ENCODE data around the gene KSR1. TPM values are rescaled to one million over a fixed set of nuclear protein-coding genes. Genes with fewer than 3 reads are reported as not detected.

Gene KSR1
- total and polyA plus RNA-seq, 2 of the 8 experiments (the other 6 are each of a cell fraction or from before 2014, with no cell fraction given) = 14.1 to 34.7 TPM

- TF ChIP-seq, protein P1, sequence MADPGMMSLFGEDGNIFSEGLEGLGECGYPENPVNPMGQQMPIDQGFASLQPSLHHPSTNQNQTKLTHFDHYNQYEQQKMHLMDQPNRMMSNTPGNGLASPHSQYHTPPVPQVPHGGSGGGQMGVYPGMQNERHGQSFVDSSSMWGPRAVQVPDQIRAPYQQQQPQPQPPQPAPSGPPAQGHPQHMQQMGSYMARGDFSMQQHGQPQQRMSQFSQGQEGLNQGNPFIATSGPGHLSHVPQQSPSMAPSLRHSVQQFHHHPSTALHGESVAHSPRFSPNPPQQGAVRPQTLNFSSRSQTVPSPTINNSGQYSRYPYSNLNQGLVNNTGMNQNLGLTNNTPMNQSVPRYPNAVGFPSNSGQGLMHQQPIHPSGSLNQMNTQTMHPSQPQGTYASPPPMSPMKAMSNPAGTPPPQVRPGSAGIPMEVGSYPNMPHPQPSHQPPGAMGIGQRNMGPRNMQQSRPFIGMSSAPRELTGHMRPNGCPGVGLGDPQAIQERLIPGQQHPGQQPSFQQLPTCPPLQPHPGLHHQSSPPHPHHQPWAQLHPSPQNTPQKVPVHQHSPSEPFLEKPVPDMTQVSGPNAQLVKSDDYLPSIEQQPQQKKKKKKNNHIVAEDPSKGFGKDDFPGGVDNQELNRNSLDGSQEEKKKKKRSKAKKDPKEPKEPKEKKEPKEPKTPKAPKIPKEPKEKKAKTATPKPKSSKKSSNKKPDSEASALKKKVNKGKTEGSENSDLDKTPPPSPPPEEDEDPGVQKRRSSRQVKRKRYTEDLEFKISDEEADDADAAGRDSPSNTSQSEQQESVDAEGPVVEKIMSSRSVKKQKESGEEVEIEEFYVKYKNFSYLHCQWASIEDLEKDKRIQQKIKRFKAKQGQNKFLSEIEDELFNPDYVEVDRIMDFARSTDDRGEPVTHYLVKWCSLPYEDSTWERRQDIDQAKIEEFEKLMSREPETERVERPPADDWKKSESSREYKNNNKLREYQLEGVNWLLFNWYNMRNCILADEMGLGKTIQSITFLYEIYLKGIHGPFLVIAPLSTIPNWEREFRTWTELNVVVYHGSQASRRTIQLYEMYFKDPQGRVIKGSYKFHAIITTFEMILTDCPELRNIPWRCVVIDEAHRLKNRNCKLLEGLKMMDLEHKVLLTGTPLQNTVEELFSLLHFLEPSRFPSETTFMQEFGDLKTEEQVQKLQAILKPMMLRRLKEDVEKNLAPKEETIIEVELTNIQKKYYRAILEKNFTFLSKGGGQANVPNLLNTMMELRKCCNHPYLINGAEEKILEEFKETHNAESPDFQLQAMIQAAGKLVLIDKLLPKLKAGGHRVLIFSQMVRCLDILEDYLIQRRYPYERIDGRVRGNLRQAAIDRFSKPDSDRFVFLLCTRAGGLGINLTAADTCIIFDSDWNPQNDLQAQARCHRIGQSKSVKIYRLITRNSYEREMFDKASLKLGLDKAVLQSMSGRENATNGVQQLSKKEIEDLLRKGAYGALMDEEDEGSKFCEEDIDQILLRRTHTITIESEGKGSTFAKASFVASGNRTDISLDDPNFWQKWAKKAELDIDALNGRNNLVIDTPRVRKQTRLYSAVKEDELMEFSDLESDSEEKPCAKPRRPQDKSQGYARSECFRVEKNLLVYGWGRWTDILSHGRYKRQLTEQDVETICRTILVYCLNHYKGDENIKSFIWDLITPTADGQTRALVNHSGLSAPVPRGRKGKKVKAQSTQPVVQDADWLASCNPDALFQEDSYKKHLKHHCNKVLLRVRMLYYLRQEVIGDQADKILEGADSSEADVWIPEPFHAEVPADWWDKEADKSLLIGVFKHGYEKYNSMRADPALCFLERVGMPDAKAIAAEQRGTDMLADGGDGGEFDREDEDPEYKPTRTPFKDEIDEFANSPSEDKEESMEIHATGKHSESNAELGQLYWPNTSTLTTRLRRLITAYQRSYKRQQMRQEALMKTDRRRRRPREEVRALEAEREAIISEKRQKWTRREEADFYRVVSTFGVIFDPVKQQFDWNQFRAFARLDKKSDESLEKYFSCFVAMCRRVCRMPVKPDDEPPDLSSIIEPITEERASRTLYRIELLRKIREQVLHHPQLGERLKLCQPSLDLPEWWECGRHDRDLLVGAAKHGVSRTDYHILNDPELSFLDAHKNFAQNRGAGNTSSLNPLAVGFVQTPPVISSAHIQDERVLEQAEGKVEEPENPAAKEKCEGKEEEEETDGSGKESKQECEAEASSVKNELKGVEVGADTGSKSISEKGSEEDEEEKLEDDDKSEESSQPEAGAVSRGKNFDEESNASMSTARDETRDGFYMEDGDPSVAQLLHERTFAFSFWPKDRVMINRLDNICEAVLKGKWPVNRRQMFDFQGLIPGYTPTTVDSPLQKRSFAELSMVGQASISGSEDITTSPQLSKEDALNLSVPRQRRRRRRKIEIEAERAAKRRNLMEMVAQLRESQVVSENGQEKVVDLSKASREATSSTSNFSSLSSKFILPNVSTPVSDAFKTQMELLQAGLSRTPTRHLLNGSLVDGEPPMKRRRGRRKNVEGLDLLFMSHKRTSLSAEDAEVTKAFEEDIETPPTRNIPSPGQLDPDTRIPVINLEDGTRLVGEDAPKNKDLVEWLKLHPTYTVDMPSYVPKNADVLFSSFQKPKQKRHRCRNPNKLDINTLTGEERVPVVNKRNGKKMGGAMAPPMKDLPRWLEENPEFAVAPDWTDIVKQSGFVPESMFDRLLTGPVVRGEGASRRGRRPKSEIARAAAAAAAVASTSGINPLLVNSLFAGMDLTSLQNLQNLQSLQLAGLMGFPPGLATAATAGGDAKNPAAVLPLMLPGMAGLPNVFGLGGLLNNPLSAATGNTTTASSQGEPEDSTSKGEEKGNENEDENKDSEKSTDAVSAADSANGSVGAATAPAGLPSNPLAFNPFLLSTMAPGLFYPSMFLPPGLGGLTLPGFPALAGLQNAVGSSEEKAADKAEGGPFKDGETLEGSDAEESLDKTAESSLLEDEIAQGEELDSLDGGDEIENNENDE (IDR thresholded peaks at IDR 0.05; ENCODE audit: insufficient replicate concordance, low read length) = no peak
- peak; percentile 70 for TF ChIP-seq CTBP2 (IDR thresholded peaks at IDR 0.05; ENCODE audit: borderline replicate concordance, insufficient read depth, insufficient read length, low read length)
- no peak for TF ChIP-seq EGR1 (IDR thresholded peaks at IDR 0.05; ENCODE audit: borderline replicate concordance, low read depth, low read length)
- TF ChIP-seq ZNF274 (IDR thresholded peaks at IDR 0.05; ENCODE audit: borderline replicate concordance, extremely low read depth, low read length) = no peak
- no peak for TF ChIP-seq TAF7 (optimal IDR thresholded peaks at IDR 0.05; ENCODE audit: borderline replicate concordance, low read depth, low read length)
Measured at GRCh38 chr17:27458524-27458908, 2.3 kb downstream of the KSR1 start (continued).

Measured in H1 (cell line).